HG03175 (cell line): ENCODE results near the gene AQP6.

Source experiments
- ATAC-seq: cut with Tn5 transposase; IDR thresholded peaks from one replicate; pipeline ENCODE4 v1.9.1; 2021; ENCODE audit warnings: mild to moderate bottlenecking, moderate library complexity; ENCODE audit not compliant: unreplicated experiment

The AQP6 gene

DNA sequence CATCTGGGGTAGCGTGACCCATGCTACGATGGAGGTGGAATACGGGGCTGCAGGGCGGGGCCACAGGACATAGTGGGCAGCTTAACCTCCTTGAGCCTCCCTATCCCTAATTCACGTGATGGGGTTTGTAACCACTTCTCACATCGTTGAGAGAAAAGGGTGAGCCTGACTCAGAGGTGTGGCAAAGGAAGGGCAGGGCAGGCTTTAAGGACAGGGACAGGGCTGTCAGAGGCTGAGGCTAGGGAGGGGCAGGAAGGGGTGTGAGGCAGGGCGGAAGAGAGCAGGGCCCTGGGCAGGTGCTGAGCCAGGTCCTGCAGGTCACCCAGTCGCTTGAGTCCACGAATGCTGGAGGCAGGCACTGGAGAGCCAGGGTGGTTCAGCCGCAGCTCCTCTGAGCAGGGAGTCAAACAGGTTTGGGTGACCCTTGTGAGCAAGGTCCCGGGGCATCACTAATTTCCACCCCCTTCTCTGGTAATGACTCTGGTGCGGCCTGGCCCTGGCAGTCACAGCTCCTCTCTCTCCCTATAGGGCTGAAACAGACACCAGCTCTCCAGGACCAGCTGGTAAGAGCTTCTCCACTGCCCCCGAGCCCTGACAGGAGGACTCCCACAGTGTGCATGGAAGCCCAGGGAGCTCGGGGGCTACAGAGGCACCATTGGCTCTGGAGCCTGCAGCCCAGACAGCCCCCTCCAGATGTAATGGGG lies 29.7 kb upstream of the AQP6 start:
- ATAC-seq: no peak

DNA sequence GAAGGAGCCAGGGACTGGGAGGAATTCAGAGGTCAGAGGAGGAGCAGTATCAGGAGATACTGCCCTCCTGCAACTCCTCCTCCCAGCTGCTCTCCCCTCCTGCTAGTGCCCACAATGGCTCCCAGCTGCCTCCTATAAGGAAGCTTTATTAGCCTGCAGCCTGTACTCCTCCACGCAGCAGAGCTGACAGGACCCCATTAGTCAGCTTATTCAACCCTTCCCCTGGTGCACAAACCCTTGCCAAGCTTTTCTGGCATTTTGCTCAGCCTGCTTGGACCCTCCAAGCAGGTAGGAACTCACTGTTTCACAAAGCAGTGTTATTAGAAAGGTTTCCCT lies 29.2 kb upstream of the AQP6 start:
- no peak for ATAC-seq

GRCh38 chr12:49944046-49944445 lies 28.7 kb upstream of the AQP6 start:
- no peak for ATAC-seq

DNA sequence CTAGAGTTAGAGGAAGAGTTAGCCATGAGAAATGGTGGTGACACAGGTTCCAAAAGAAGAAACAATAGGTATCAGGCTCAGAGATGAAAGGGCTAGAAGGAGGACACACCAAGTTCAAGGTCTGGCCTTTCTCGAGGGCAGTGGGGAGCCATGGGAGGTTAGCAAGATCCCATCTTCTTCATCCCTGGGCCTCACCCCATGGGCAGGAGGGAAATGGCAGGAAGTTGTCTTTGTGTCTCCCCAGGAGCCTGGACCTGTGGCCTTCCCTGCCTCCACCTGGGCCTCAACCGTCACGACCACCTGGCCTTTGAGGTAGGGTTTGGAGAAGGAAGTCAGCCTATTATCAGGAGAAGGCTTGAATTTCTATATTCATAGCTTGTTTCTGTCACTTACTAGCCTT lies 28.0 kb upstream of the AQP6 start:
- no peak for ATAC-seq

DNA sequence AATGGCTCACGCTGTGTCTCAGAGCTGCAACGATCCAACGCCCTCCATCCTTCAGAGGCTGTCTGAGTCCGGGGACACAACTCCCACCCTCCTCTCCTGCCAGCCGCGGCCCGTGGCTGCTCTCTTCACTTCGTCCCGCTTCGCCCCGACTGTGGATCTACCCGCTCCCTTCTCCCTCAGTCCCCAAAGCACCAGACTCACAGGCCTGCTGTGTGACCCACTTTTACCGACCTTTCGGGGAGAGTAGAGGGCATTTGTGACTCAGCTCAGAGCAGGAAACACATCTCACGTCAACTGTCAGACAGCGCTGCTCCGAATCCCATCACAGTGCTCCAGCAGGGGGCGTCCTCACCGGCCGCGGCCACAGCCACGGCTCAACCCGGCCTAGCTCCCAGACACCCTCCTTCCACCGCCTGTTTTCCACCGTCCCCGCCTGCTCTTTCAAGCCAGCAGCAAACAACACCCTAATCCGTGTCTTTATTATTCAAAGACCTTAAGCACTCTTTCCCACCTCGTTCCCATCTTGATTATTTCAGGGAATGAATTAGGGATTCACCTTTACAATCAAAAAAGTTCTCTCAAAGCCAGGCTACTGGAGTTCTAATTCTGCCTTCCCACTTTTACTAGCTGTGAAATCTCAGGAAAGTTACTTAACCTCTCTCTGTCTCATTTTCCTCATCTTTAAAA lies 27.2 kb upstream of the AQP6 start:
- ATAC-seq: peak; percentile 84

- ATAC-seq: no peak
Observed at GRCh38 chr12:49946086-49946485, 26.7 kb upstream of the AQP6 start.

DNA sequence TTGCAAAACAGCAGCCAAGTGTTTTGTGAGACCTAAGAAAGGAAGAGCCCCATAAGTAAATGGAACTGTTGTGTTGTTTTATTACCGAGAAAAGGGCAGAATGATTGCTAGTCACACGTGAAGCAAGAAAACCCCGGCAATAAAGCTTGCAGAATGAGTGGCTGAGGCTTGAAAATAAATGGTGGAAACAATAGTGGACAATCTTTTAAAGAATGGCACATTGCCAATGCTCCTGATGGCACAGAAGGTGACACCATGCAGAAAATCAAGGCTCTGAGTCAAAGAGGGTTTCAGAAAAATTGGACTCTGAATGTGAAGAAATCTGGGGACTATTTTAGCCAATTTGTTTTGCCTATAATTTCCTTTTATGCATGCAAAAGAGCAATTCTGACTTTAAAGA lies 26.2 kb upstream of the AQP6 start:
- ATAC-seq: no peak

- ATAC-seq: no peak
Observed at GRCh38 chr12:49947593-49948226, 25.0 kb upstream of the AQP6 start.

- ATAC-seq: no peak
Observed at GRCh38 chr12:49948866-49949845, 23.6 kb upstream of the AQP6 start.

GRCh38 chr12:49949866-49950265 lies 22.9 kb upstream of the AQP6 start:
- no peak for ATAC-seq

- no peak for ATAC-seq
Observed at GRCh38 chr12:49950273-49951251, 22.2 kb upstream of the AQP6 start, which contains the start of gene AQP2. Gene AQP2 (plus strand): TSS chr12:49950737. CDS start chr12:49950831, 94 bp downstream.

GRCh38 chr12:49951411-49952240 lies 21.1 kb upstream of the AQP6 start:
- ATAC-seq: no peak

DNA sequence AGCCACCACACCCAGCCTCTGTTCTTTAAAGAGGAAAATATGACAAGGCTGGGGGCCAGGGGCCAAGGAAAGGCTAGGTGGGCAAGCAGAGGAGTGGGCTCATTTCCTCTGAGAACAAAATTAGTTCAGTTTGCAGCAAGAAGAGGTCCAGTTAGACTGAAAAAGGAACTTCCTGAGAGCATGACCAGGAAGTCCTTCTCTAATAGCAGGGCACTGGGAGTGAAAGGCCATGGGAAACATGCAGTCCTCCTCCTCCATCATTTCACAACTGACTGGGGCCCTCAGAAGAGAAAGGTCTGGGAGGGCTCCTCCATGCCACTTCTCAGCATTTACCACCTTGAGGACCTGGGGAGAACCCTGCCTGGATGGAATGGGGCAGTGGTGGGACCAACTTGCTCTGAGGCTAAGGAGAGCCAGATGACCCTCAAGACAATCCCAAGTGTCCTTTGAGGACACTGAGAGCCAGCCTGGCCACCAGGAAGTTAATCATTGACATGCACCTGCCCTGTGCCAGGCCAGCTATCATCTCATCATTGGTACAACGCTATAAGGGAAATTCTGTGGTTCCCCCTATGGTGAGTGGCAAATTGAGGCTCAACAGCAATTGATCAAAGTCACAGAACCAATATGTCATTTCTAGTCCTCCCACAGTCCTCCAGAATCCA lies 20.2 kb upstream of the AQP6 start:
- ATAC-seq: no peak

DNA sequence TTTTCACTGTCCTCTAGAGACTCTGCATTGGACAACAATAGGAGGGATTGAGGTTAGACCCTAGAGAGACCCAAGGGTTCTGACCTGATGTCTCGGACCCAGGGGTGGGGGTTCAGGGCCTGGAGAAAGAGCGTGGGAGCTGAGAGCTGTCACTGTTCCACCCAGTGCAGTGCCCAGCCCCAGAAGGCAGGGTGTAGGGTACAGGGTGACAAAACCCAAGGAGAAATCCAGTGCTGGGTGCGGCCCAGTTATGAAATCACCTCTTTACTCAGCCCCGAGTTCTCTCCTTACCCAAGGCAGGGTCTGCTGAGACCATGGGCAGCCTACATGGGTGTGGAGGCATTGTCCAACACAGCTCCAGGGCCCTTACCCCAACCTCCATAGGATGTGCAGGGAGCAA lies 19.6 kb upstream of the AQP6 start:
- no peak for ATAC-seq

DNA sequence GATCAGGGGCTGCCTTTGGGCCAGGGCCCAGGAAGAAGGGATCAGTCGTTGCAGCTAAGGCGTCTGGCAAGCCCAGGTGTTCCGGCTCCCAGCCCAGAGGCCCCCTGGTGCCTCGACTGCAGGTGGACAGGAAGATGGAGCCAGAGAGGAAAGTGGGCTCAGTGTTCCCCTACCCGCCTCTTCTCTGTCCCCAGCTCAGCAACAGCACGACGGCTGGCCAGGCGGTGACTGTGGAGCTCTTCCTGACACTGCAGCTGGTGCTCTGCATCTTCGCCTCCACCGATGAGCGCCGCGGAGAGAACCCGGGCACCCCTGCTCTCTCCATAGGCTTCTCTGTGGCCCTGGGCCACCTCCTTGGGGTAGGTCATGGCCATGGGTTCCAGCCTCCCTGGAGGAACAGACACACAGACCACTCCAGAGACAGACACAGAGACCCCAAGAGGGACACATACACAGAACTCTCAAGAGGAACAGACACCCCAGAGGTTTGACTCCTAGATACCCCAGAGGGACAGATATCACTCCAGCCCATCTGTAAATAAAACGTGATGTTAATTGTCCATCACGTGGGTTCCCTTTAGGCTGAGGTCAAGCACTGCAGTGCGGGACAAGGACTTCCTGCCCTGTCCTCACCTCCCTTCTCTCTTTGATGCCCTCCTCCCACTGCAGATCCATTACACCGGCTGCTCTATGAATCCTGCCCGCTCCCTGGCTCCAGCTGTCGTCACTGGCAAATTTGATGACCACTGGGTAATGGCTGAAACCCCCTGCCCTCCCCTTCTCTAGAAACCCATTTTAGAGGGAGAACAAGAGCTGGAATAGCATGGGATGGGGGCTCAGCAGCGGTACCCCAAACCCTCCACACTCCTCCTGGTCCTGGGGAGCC lies 18.5 kb upstream of the AQP6 start:
- ATAC-seq: no peak

DNA sequence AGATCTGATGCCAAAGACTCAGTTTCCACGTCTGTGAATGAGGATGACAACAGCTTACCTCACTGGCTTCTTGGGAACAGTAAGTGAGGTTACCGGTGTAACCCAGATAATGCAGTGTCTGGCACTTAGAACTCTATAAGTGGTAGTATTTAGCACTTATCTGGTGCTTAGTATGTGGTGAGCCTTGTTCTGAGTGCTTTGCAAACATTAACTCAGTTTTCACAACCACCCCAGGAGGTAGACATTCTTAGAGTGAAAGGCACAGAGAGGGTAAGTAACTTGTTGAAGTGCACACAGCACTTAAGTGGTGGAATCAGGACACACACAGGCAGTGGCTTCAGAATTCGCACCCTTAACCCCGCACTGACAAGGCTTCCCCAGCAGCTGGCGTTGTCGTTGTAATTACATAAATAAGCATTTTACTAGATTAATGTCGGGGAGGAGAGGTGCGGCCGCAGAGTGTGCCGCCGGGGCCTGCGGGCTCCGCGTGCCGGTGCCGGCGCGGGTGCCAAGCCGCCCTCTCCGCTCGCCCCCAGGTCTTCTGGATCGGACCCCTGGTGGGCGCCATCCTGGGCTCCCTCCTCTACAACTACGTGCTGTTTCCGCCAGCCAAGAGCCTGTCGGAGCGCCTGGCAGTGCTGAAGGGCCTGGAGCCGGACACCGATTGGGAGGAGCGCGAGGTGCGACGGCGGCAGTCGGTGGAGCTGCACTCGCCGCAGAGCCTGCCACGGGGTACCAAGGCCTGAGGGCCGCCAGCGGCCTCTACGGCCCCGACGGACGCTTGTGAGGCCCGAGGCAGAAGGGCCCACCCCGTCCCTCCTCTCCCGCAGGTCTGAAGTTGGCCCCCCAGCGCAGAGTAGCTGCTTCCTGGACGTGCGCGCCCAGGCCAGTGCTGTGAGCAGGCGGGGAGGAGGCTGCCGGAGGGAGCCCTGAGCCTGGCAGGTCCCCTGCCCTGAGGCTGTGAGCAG lies 17.6 kb upstream of the AQP6 start:
- ATAC-seq: no peak
